Stimulated activated CD4-positive, alpha-beta T cell treated with anti-CD3 and anti-CD28 coated beads, Interleukin-12 subunit alpha, Interleukin-12 subunit beta, amount 100 ng/mL, for 4 hours (primary cell): Measurements from ENCODE around the gene RNF135.
"Not testable (repeated sequence)": the region's sequence is repeated elsewhere in the genome, so short reads cannot be mapped to it uniquely, and the experiment has no call there.

Experiments used
- DNase-seq: peaks from one replicate; pipeline ENCODE4 v3.0.0-alpha.2; 2020

Gene RNF135

GRCh38 chr17:31004160-31004559 is 33.3 kb downstream of the RNF135 start:
- no peak for DNase-seq

- DNase-seq = no peak
Measured at GRCh38 chr17:31007695-31008373, 37.0 kb downstream of the RNF135 start.

GRCh38 chr17:31008374-31009041 is 37.7 kb downstream of the RNF135 start:
- DNase-seq = peak; percentile 47

GRCh38 chr17:31009042-31009702 is 38.3 kb downstream of the RNF135 start:
- DNase-seq = peak; percentile 6

GRCh38 chr17:31010014-31010413 is 39.2 kb downstream of the RNF135 start:
- DNase-seq = not testable (repeated sequence)

- DNase-seq = no peak
Measured at GRCh38 chr17:31013844-31014243, 43.0 kb downstream of the RNF135 start.

- DNase-seq = no peak
Measured at GRCh38 chr17:31015639-31016038, 44.8 kb downstream of the RNF135 start.

GRCh38 chr17:31019004-31019403 is 48.2 kb downstream of the RNF135 start:
- DNase-seq = no peak

- DNase-seq = not testable (repeated sequence)
Measured at GRCh38 chr17:31023171-31023570, 52.3 kb downstream of the RNF135 start.

GRCh38 chr17:31031841-31032240 is 61.0 kb downstream of the RNF135 start:
- no peak for DNase-seq

GRCh38 chr17:31035611-31036010 is 64.8 kb downstream of the RNF135 start:
- not testable (repeated sequence) for DNase-seq

GRCh38 chr17:31040837-31041236 is 70.0 kb downstream of the RNF135 start:
- not testable (repeated sequence) for DNase-seq

- not testable (repeated sequence) for DNase-seq
Measured at GRCh38 chr17:31042378-31042777, 71.5 kb downstream of the RNF135 start.

GRCh38 chr17:31046856-31047425 is 76.1 kb downstream of the RNF135 start:
- not testable (repeated sequence) for DNase-seq

- no peak for DNase-seq
Measured at GRCh38 chr17:31048142-31048541, 77.3 kb downstream of the RNF135 start.

GRCh38 chr17:31048780-31049179 is 77.9 kb downstream of the RNF135 start:
- DNase-seq = no peak
